ENCODE measurements around the gene USP17L28.
"Not testable (repeated sequence)": the region's sequence is repeated elsewhere in the genome, so short reads cannot be mapped to it uniquely, and the experiment has no call there.

USP17L28 gene

GRCh38 chr4:9348593-9348992, at the start of gene USP17L28:
Gene USP17L28, plus strand, starts transcription at chr4:9348893. Its CDS starts 0 bp downstream, at chr4:9348893.
- DNase-seq, result not testable (repeated sequence)

GRCh38 chr4:9324191-9324590, 24.5 kb upstream of the USP17L28 start:
- DNase-seq, result not testable (repeated sequence)

- not testable (repeated sequence) for DNase-seq
Measured at GRCh38 chr4:9324865-9325264, 23.8 kb upstream of the USP17L28 start, which contains the start of gene USP17L24. Gene USP17L24, plus strand, starts transcription at chr4:9325165. Its CDS starts 0 bp downstream, at chr4:9325165.

- not testable (repeated sequence) for DNase-seq
Measured at GRCh38 chr4:9329611-9330010, 19.1 kb upstream of the USP17L28 start, which contains the start of gene USP17L25. Gene USP17L25, plus strand, starts transcription at chr4:9329911. Its CDS starts 0 bp downstream, at chr4:9329911.

GRCh38 chr4:9334358-9334757, 14.3 kb upstream of the USP17L28 start, which contains the start of gene USP17L26:
Gene USP17L26, plus strand, starts transcription at chr4:9334658. Its CDS starts 0 bp downstream, at chr4:9334658.
- DNase-seq, result not testable (repeated sequence)

- not testable (repeated sequence) for DNase-seq
Measured at GRCh38 chr4:9339103-9339502, 9.6 kb upstream of the USP17L28 start, which contains the start of gene USP17L5. Gene USP17L5, plus strand, starts transcription at chr4:9339403. Its CDS starts 0 bp downstream, at chr4:9339403.

- not testable (repeated sequence) for DNase-seq
Measured at GRCh38 chr4:9343848-9344247, 4.8 kb upstream of the USP17L28 start, which contains the start of gene USP17L27. Gene USP17L27, plus strand, starts transcription at chr4:9344148. Its CDS starts 0 bp downstream, at chr4:9344148.

- not testable (repeated sequence) for DNase-seq
Measured at GRCh38 chr4:9350866-9351265, 2.2 kb downstream of the USP17L28 start.

- DNase-seq, result not testable (repeated sequence)
Measured at GRCh38 chr4:9353338-9353737, 4.6 kb downstream of the USP17L28 start, which contains the start of gene USP17L29. Gene USP17L29, plus strand, starts transcription at chr4:9353638. Its CDS starts 0 bp downstream, at chr4:9353638.

- not testable (repeated sequence) for DNase-seq
Measured at GRCh38 chr4:9362829-9363228, 14.1 kb downstream of the USP17L28 start, which contains the start of gene USP17L30. Gene USP17L30, plus strand, starts transcription at chr4:9363129. Its CDS starts 0 bp downstream, at chr4:9363129.

GRCh38 chr4:9379881-9380280, 31.2 kb downstream of the USP17L28 start:
- peak; percentile 3 for DNase-seq

- not testable (repeated sequence) for DNase-seq
Measured at GRCh38 chr4:9381012-9381534, 32.4 kb downstream of the USP17L28 start.

- DNase-seq, result no peak
Measured at GRCh38 chr4:9384126-9384525, 35.4 kb downstream of the USP17L28 start.

GRCh38 chr4:9389001-9389400, 40.3 kb downstream of the USP17L28 start:
- DNase-seq, result not testable (repeated sequence)

All from DMS79 (cell line).